Measurements from ENCODE around the gene AFP. TPM values are rescaled to one million over a fixed set of nuclear protein-coding genes. Genes with fewer than 3 reads are reported as not detected.

AFP gene
- total RNA-seq, 1 experiment from 2014 or later: 0.92 TPM

GRCh38 chr4:73404457-73404856 lies 31.6 kb upstream of the AFP start:
- Histone ChIP-seq H3F3A (ENCODE audit: insufficient read depth, low read depth) (no peaks in the 10 kb centered on the region), H3K9me3 (ENCODE audit: insufficient read depth, low read depth) (no peaks in the 10 kb centered on the region), H3K36me3 (ENCODE audit: low read depth) (no peaks in the 10 kb centered on the region), H3K79me2 (ENCODE audit: low read depth) (no peaks in the 10 kb centered on the region), H3K4me2 (no peak overlapping the region), H4K20me1 (ENCODE audit: insufficient read depth) (no peaks in the 10 kb centered on the region), H2AFZ (no peak overlapping the region), H3K4me1 (replicated peaks; ENCODE audit: insufficient read depth) (no peaks in the 10 kb centered on the region), H3K27me3 (ENCODE audit: insufficient read depth, low read depth) (no peaks in the 10 kb centered on the region), H3K27ac (no peak overlapping the region), H3K9me2 (ENCODE audit: insufficient read depth) (no peaks in the 10 kb centered on the region), H3K4me3 (no peak overlapping the region)
- intact Hi-C loops (cut with micrococcal nuclease; ENCODE audit: unreplicated experiment): no loop called here
- TF ChIP-seq CTCF (conservative IDR thresholded peaks at IDR 0.05) (no peak), EZH2 (IDR thresholded peaks at IDR 0.05; ENCODE audit: low read depth) (no peak)
- CTCF ChIA-PET: no interaction called here
- no peak for DNase-seq
- BruUV-seq (replicated peaks): no TSS peak
- POLR2A ChIA-PET (ENCODE audit: unreplicated experiment): no interaction called here

- H3K27me3 ChIP-seq (ENCODE audit: insufficient read depth, low read depth): no peaks in the 10 kb centered on the region
- H3F3A ChIP-seq (ENCODE audit: insufficient read depth, low read depth): no peaks in the 10 kb centered on the region
- no peak overlapping the region for H3K4me3 ChIP-seq
- no peaks in the 10 kb centered on the region for H4K20me1 ChIP-seq (ENCODE audit: insufficient read depth)
- H3K9me2 ChIP-seq (ENCODE audit: insufficient read depth): no peaks in the 10 kb centered on the region
- POLR2A ChIA-PET (ENCODE audit: unreplicated experiment): no interaction called here
- TF ChIP-seq EZH2 (IDR thresholded peaks at IDR 0.05; ENCODE audit: low read depth): no peak
- TF ChIP-seq CTCF (conservative IDR thresholded peaks at IDR 0.05): no peak
- H3K27ac ChIP-seq: no peak overlapping the region
- H3K79me2 ChIP-seq (ENCODE audit: low read depth): no peaks in the 10 kb centered on the region
- CTCF ChIA-PET: no interaction called here
- H2AFZ ChIP-seq: no peak overlapping the region
- intact Hi-C loops (cut with micrococcal nuclease; ENCODE audit: unreplicated experiment): no loop called here
- H3K36me3 ChIP-seq (ENCODE audit: low read depth): no peaks in the 10 kb centered on the region
- H3K4me1 ChIP-seq (replicated peaks; ENCODE audit: insufficient read depth): no peaks in the 10 kb centered on the region
- no peaks in the 10 kb centered on the region for H3K9me3 ChIP-seq (ENCODE audit: insufficient read depth, low read depth)
- no peak overlapping the region for H3K4me2 ChIP-seq
- no TSS peak for BruUV-seq (replicated peaks)
- DNase-seq: no peak
Measured at GRCh38 chr4:73405138-73405537, 30.9 kb upstream of the AFP start.

GRCh38 chr4:73406548-73406875 lies 29.5 kb upstream of the AFP start:
- TF ChIP-seq CTCF (conservative IDR thresholded peaks at IDR 0.05) (no peak), EZH2 (IDR thresholded peaks at IDR 0.05; ENCODE audit: low read depth) (no peak)
- H3K79me2 ChIP-seq (ENCODE audit: low read depth): no peaks in the 10 kb centered on the region
- DNase-seq: no peak
- no peaks in the 10 kb centered on the region for H4K20me1 ChIP-seq (ENCODE audit: insufficient read depth)
- ChIA-PET CTCF (no interaction called here), POLR2A (ENCODE audit: unreplicated experiment) (no interaction called here)
- H2AFZ ChIP-seq: no peak overlapping the region
- H3K9me3 ChIP-seq (ENCODE audit: insufficient read depth, low read depth): no peaks in the 10 kb centered on the region
- H3K27ac ChIP-seq: no peak overlapping the region
- H3K4me3 ChIP-seq: no peak overlapping the region
- H3K4me1 ChIP-seq (replicated peaks; ENCODE audit: insufficient read depth): no peaks in the 10 kb centered on the region
- H3K9me2 ChIP-seq (ENCODE audit: insufficient read depth): no peaks in the 10 kb centered on the region
- no TSS peak for BruUV-seq (replicated peaks)
- no peaks in the 10 kb centered on the region for H3K27me3 ChIP-seq (ENCODE audit: insufficient read depth, low read depth)
- H3K36me3 ChIP-seq (ENCODE audit: low read depth): no peaks in the 10 kb centered on the region
- no peaks in the 10 kb centered on the region for H3F3A ChIP-seq (ENCODE audit: insufficient read depth, low read depth)
- intact Hi-C loops (cut with micrococcal nuclease; ENCODE audit: unreplicated experiment): no loop called here
- H3K4me2 ChIP-seq: no peak overlapping the region

Measured in PC-9 (cell line).